Keratinocyte (primary cell): ENCODE results near the gene MCUB. TPM values are rescaled to one million over a fixed set of nuclear protein-coding genes. Genes with fewer than 3 reads are reported as not detected.

Source experiments
- DNase-seq: peaks from one replicate; pipeline ENCODE4 v3.0.0-alpha.2; 2011; ENCODE audit warnings: low read depth, missing footprints, low spot score
- FAIRE-seq: peaks from 2 replicates; lab custom pipeline; 2011; peaks lifted over from hg19 to GRCh38; lab: Jason Lieb, UNC
- H2AFZ ChIP-seq: 2 replicates; pipeline ENCODE4 v1.6.0; 2012; ENCODE audit warnings: low read length, control low read depth, inconsistent platforms; ENCODE audit not compliant: control insufficient read depth
- H3K27ac ChIP-seq: 2 replicates; pipeline ENCODE4 v1.5.1; 2011; ENCODE audit warnings: low read length; ENCODE audit not compliant: control insufficient read depth, insufficient read depth
- H3K27me3 ChIP-seq: 3 replicates; pipeline ENCODE4 v1.6.0; 2011; ENCODE audit warnings: low read length; ENCODE audit not compliant: control insufficient read depth, insufficient read depth; ENCODE audit errors: extremely low read depth
- H3K36me3 ChIP-seq, 2 experiments: 2 replicates in 1 of 2; 3 replicates in 1 of 2; pipeline ENCODE4 v1.5.1; 2011; ENCODE audit warnings: low read length in 2 of 2, mild to moderate bottlenecking in 1 of 2; ENCODE audit not compliant: control insufficient read depth in 2 of 2, insufficient read depth in 2 of 2; ENCODE audit errors: extremely low read depth in 1 of 2
- H3K4me1 ChIP-seq: 3 replicates; pipeline ENCODE4 v1.5.1; 2011; ENCODE audit warnings: low read length; ENCODE audit not compliant: control insufficient read depth, insufficient read depth; ENCODE audit errors: extremely low read depth
- H3K4me2 ChIP-seq: 3 replicates; pipeline ENCODE4 v1.6.0; 2011; ENCODE audit warnings: low read depth, low read length; ENCODE audit not compliant: control insufficient read depth, insufficient read depth; ENCODE audit errors: extremely low read depth
- H3K4me3 ChIP-seq, 3 experiments: fragments of 200-600 bp in 1 of 3; sonication (generic) in 1 of 3; 2 replicates in 2 of 3; 3 replicates in 1 of 3; pipeline ENCODE4 v1.5.1; 2011 to 2016; ENCODE audit warnings: low read length in 3 of 3, mild to moderate bottlenecking in 3 of 3, control low read depth in 2 of 3, inconsistent platforms in 1 of 3, low read depth in 1 of 3, mixed read lengths in 1 of 3, mixed run types in 1 of 3, moderate library complexity in 1 of 3; ENCODE audit not compliant: control insufficient read depth in 2 of 3, insufficient read depth in 2 of 3; ENCODE audit errors: extremely low read depth in 1 of 3
- H3K79me2 ChIP-seq: 2 replicates; pipeline ENCODE4 v1.6.0; 2012; ENCODE audit warnings: low read length; ENCODE audit not compliant: control insufficient read depth, insufficient read depth
- H3K9ac ChIP-seq: 3 replicates; pipeline ENCODE4 v1.6.0; 2011; ENCODE audit warnings: low read length; ENCODE audit not compliant: control insufficient read depth, insufficient read depth; ENCODE audit errors: extremely low read depth
- H3K9me1 ChIP-seq: 3 replicates; pipeline ENCODE4 v1.6.0; 2011; ENCODE audit warnings: low read length; ENCODE audit not compliant: control insufficient read depth, insufficient read depth; ENCODE audit errors: extremely low read depth
- H3K9me3 ChIP-seq: 2 replicates; pipeline ENCODE4 v1.5.1; 2012; ENCODE audit warnings: low read depth, low read length; ENCODE audit not compliant: control insufficient read depth
- H4K20me1 ChIP-seq: 3 replicates; pipeline ENCODE4 v1.6.0; 2011; ENCODE audit warnings: low read length; ENCODE audit not compliant: control insufficient read depth, insufficient read depth; ENCODE audit errors: extremely low read depth
- CTCF ChIP-seq, 3 experiments: IDR thresholded peaks in 1 of 3; conservative IDR thresholded peaks in 1 of 3; optimal IDR thresholded peaks in 1 of 3; 2 replicates in 2 of 3; 3 replicates in 1 of 3; pipeline versions ENCODE3 to v1.5.1; 2011; ENCODE audit warnings: low read length in 3 of 3, mild to moderate bottlenecking in 3 of 3, moderate library complexity in 2 of 3, control low read depth in 1 of 3, inconsistent platforms in 1 of 3; ENCODE audit not compliant: insufficient read depth in 2 of 3; ENCODE audit errors: extremely low read depth in 1 of 3
- EZH2 ChIP-seq: IDR thresholded peaks from one replicate; pipeline ENCODE4 v1.6.1; 2012; ENCODE audit warnings: inconsistent platforms, mild to moderate bottlenecking, low read length, moderate library complexity
- dilution Hi-C: fragments of 300-500 bp; cut with MboI; formaldehyde crosslinking; loops from one replicate; pipeline ENCODE4 v1.7.0; 2020; ENCODE audit warnings: low sequenced_read_pairs; ENCODE audit not compliant: extremely low pct_ligation_motif_present
- polyA plus RNA-seq, 5 experiments: library from polyadenylated mRNA; depleted of rRNA in 3 of 5; stranded (reverse) in 3 of 5; stranded (forward) in 1 of 5; unstranded in 1 of 5; fragments of >200 nt; gene quantifications; 1 replicate in 1 of 5; 2 replicates in 3 of 5; 3 replicates in 1 of 5; pipeline versions ENCODE4 v1.2.1 to v1.2.3, GENCODE V29; 2011 to 2012; ENCODE audit warnings: missing spikeins in 2 of 5, low read depth in 1 of 5, low replicate concordance in 1 of 5

Gene MCUB
- polyA plus RNA-seq, 1 donor (not counting 4 experiments of a cell fraction or from before 2014, with no cell fraction given): 20.3 TPM

GRCh38 chr4:109599046-109599652, 39.1 kb downstream of the MCUB start:
- Histone ChIP-seq H3K4me1 (peaks cover 2% of the 10 kb centered on the region), H3K9me3 (no peaks in the 10 kb centered on the region), H3K27me3 (no peaks in the 10 kb centered on the region), H3K9ac (no peak overlapping the region), H3K36me3 (no peaks in the 10 kb centered on the region), H3K9me1 (no peaks in the 10 kb centered on the region), H4K20me1 (no peaks in the 10 kb centered on the region), H2AFZ (no peak overlapping the region), H3K4me3 (no peak overlapping the region), H3K79me2 (no peaks in the 10 kb centered on the region), H3K27ac (no peak overlapping the region), H3K4me2 (no peak overlapping the region)
- dilution Hi-C loops: no loop called here
- FAIRE-seq: no peak
- TF ChIP-seq EZH2 (no peak), CTCF (optimal IDR thresholded peaks at IDR 0.05 in 1 of 3, IDR thresholded peaks at IDR 0.05 in 1 of 3, conservative IDR thresholded peaks at IDR 0.05 in 1 of 3; ENCODE audit: extremely low read depth in 1 of 3, insufficient read depth in 2 of 3, low read length in 3 of 3) (no peak)
- DNase-seq: no peak

GRCh38 chr4:109600431-109600830, 40.4 kb downstream of the MCUB start:
- H3K9me3 ChIP-seq: no peaks in the 10 kb centered on the region
- FAIRE-seq: no peak
- no peak for DNase-seq
- no peak for TF ChIP-seq EZH2
- TF ChIP-seq CTCF (optimal IDR thresholded peaks at IDR 0.05 in 1 of 3, IDR thresholded peaks at IDR 0.05 in 1 of 3, conservative IDR thresholded peaks at IDR 0.05 in 1 of 3; ENCODE audit: extremely low read depth in 1 of 3, insufficient read depth in 2 of 3, low read length in 3 of 3): no peak
- H3K9me1 ChIP-seq: no peaks in the 10 kb centered on the region
- no peak overlapping the region for H3K4me2 ChIP-seq
- no peaks in the 10 kb centered on the region for H3K4me1 ChIP-seq
- no peak overlapping the region for H2AFZ ChIP-seq
- no peak overlapping the region for H3K27ac ChIP-seq
- no peaks in the 10 kb centered on the region for H3K36me3 ChIP-seq
- H4K20me1 ChIP-seq: no peaks in the 10 kb centered on the region
- dilution Hi-C loops: no loop called here
- H3K79me2 ChIP-seq: no peaks in the 10 kb centered on the region
- no peaks in the 10 kb centered on the region for H3K27me3 ChIP-seq
- H3K4me3 ChIP-seq: no peak overlapping the region
- H3K9ac ChIP-seq: no peak overlapping the region
